Keratinocyte (primary cell): Measurements from ENCODE around the gene PPIA. TPM values are rescaled to one million over a fixed set of nuclear protein-coding genes. Genes with fewer than 3 reads are reported as not detected.

Experiments
- DNase-seq: peaks from one replicate; pipeline ENCODE4 v3.0.0-alpha.2; 2011; ENCODE audit warnings: low read depth, missing footprints, low spot score
- FAIRE-seq: peaks from 2 replicates; lab custom pipeline; 2011; peaks lifted over from hg19 to GRCh38; lab: Jason Lieb, UNC
- H2AFZ ChIP-seq: 2 replicates; pipeline ENCODE4 v1.6.0; 2012; ENCODE audit warnings: low read length, control low read depth, inconsistent platforms; ENCODE audit not compliant: control insufficient read depth
- H3K27ac ChIP-seq: 2 replicates; pipeline ENCODE4 v1.5.1; 2011; ENCODE audit warnings: low read length; ENCODE audit not compliant: control insufficient read depth, insufficient read depth
- H3K27me3 ChIP-seq: 3 replicates; pipeline ENCODE4 v1.6.0; 2011; ENCODE audit warnings: low read length; ENCODE audit not compliant: control insufficient read depth, insufficient read depth; ENCODE audit errors: extremely low read depth
- H3K36me3 ChIP-seq, 2 experiments: 2 replicates in 1 of 2; 3 replicates in 1 of 2; pipeline ENCODE4 v1.5.1; 2011; ENCODE audit warnings: low read length in 2 of 2, mild to moderate bottlenecking in 1 of 2; ENCODE audit not compliant: control insufficient read depth in 2 of 2, insufficient read depth in 2 of 2; ENCODE audit errors: extremely low read depth in 1 of 2
- H3K4me1 ChIP-seq: 3 replicates; pipeline ENCODE4 v1.5.1; 2011; ENCODE audit warnings: low read length; ENCODE audit not compliant: control insufficient read depth, insufficient read depth; ENCODE audit errors: extremely low read depth
- H3K4me2 ChIP-seq: 3 replicates; pipeline ENCODE4 v1.6.0; 2011; ENCODE audit warnings: low read depth, low read length; ENCODE audit not compliant: control insufficient read depth, insufficient read depth; ENCODE audit errors: extremely low read depth
- H3K4me3 ChIP-seq, 3 experiments: fragments of 200-600 bp in 1 of 3; sonication (generic) in 1 of 3; 2 replicates in 2 of 3; 3 replicates in 1 of 3; pipeline ENCODE4 v1.5.1; 2011 to 2016; ENCODE audit warnings: low read length in 3 of 3, mild to moderate bottlenecking in 3 of 3, control low read depth in 2 of 3, inconsistent platforms in 1 of 3, low read depth in 1 of 3, mixed read lengths in 1 of 3, mixed run types in 1 of 3, moderate library complexity in 1 of 3; ENCODE audit not compliant: control insufficient read depth in 2 of 3, insufficient read depth in 2 of 3; ENCODE audit errors: extremely low read depth in 1 of 3
- H3K79me2 ChIP-seq: 2 replicates; pipeline ENCODE4 v1.6.0; 2012; ENCODE audit warnings: low read length; ENCODE audit not compliant: control insufficient read depth, insufficient read depth
- H3K9ac ChIP-seq: 3 replicates; pipeline ENCODE4 v1.6.0; 2011; ENCODE audit warnings: low read length; ENCODE audit not compliant: control insufficient read depth, insufficient read depth; ENCODE audit errors: extremely low read depth
- H3K9me1 ChIP-seq: 3 replicates; pipeline ENCODE4 v1.6.0; 2011; ENCODE audit warnings: low read length; ENCODE audit not compliant: control insufficient read depth, insufficient read depth; ENCODE audit errors: extremely low read depth
- H3K9me3 ChIP-seq: 2 replicates; pipeline ENCODE4 v1.5.1; 2012; ENCODE audit warnings: low read depth, low read length; ENCODE audit not compliant: control insufficient read depth
- H4K20me1 ChIP-seq: 3 replicates; pipeline ENCODE4 v1.6.0; 2011; ENCODE audit warnings: low read length; ENCODE audit not compliant: control insufficient read depth, insufficient read depth; ENCODE audit errors: extremely low read depth
- CTCF ChIP-seq, 3 experiments: IDR thresholded peaks in 1 of 3; conservative IDR thresholded peaks in 1 of 3; optimal IDR thresholded peaks in 1 of 3; 2 replicates in 2 of 3; 3 replicates in 1 of 3; pipeline versions ENCODE3 to v1.5.1; 2011; ENCODE audit warnings: low read length in 3 of 3, mild to moderate bottlenecking in 3 of 3, moderate library complexity in 2 of 3, control low read depth in 1 of 3, inconsistent platforms in 1 of 3; ENCODE audit not compliant: insufficient read depth in 2 of 3; ENCODE audit errors: extremely low read depth in 1 of 3
- EZH2 ChIP-seq: IDR thresholded peaks from one replicate; pipeline ENCODE4 v1.6.1; 2012; ENCODE audit warnings: inconsistent platforms, mild to moderate bottlenecking, low read length, moderate library complexity
- dilution Hi-C: fragments of 300-500 bp; cut with MboI; formaldehyde crosslinking; loops from one replicate; pipeline ENCODE4 v1.7.0; 2020; ENCODE audit warnings: low sequenced_read_pairs; ENCODE audit not compliant: extremely low pct_ligation_motif_present
- polyA plus RNA-seq, 5 experiments: library from polyadenylated mRNA; depleted of rRNA in 3 of 5; stranded (reverse) in 3 of 5; stranded (forward) in 1 of 5; unstranded in 1 of 5; fragments of >200 nt; gene quantifications; 1 replicate in 1 of 5; 2 replicates in 3 of 5; 3 replicates in 1 of 5; pipeline versions ENCODE4 v1.2.1 to v1.2.3, GENCODE V29; 2011 to 2012; ENCODE audit warnings: missing spikeins in 2 of 5, low read depth in 1 of 5, low replicate concordance in 1 of 5

PPIA gene
- polyA plus RNA-seq, 1 donor (not counting 4 experiments of a cell fraction or from before 2014, with no cell fraction given) = 6,965 TPM

- H3K27me3 ChIP-seq = no peaks in the 10 kb centered on the region
- FAIRE-seq = no peak
- H3K4me1 ChIP-seq = no peaks in the 10 kb centered on the region
- no peak for TF ChIP-seq CTCF (optimal IDR thresholded peaks at IDR 0.05 in 1 of 3, IDR thresholded peaks at IDR 0.05 in 1 of 3, conservative IDR thresholded peaks at IDR 0.05 in 1 of 3; ENCODE audit: extremely low read depth in 1 of 3, insufficient read depth in 2 of 3, low read length in 3 of 3)
- TF ChIP-seq EZH2 = no peak
- H4K20me1 ChIP-seq = no peaks in the 10 kb centered on the region
- no peak overlapping the region for H3K4me2 ChIP-seq
- H3K4me3 ChIP-seq = no peak overlapping the region
- H3K79me2 ChIP-seq = no peaks in the 10 kb centered on the region
- dilution Hi-C loops = no loop called here
- no peak for DNase-seq
- H3K36me3 ChIP-seq = no peaks in the 10 kb centered on the region
- peaks cover 5% of the 10 kb centered on the region for H3K9me3 ChIP-seq
- no peak overlapping the region for H3K27ac ChIP-seq
- H2AFZ ChIP-seq = no peak overlapping the region
- H3K9ac ChIP-seq = no peak overlapping the region
- H3K9me1 ChIP-seq = no peaks in the 10 kb centered on the region
Measured at GRCh38 chr7:44787762-44788161, 8.7 kb upstream of the PPIA start.

- no peak overlapping the region for H3K27ac ChIP-seq
- FAIRE-seq = no peak
- no peak overlapping the region for H3K4me3 ChIP-seq
- no peak overlapping the region for H3K9ac ChIP-seq
- no peak for TF ChIP-seq CTCF (optimal IDR thresholded peaks at IDR 0.05 in 1 of 3, IDR thresholded peaks at IDR 0.05 in 1 of 3, conservative IDR thresholded peaks at IDR 0.05 in 1 of 3; ENCODE audit: extremely low read depth in 1 of 3, insufficient read depth in 2 of 3, low read length in 3 of 3)
- no peak for TF ChIP-seq EZH2
- H3K79me2 ChIP-seq = no peaks in the 10 kb centered on the region
- H3K4me1 ChIP-seq = no peaks in the 10 kb centered on the region
- no peaks in the 10 kb centered on the region for H4K20me1 ChIP-seq
- DNase-seq = no peak
- H3K4me2 ChIP-seq = no peak overlapping the region
- H2AFZ ChIP-seq = no peak overlapping the region
- H3K9me3 ChIP-seq = no peaks in the 10 kb centered on the region
- no peaks in the 10 kb centered on the region for H3K27me3 ChIP-seq
- H3K36me3 ChIP-seq = no peaks in the 10 kb centered on the region
- dilution Hi-C loops = no loop called here
- H3K9me1 ChIP-seq = no peaks in the 10 kb centered on the region
Measured at GRCh38 chr7:44789990-44790389, 6.5 kb upstream of the PPIA start.
